ENCODE results near the gene B3GLCT. TPM values are rescaled to one million over a fixed set of nuclear protein-coding genes. Genes with fewer than 3 reads are reported as not detected.

B3GLCT gene
- total RNA-seq, 1 donor from 2014 or later: 3.0 TPM

GRCh38 chr13:31167490-31167889, 32.3 kb upstream of the B3GLCT start:
- intact Hi-C loops (cut with micrococcal nuclease): no loop called here
- peaks cover 10% of the 10 kb centered on the region for H3K27me3 Mint-ChIP-seq
- peaks cover 8% of the 10 kb centered on the region for H3K4me1 Mint-ChIP-seq
- H3K27ac Mint-ChIP-seq: no peak overlapping the region
- POLR2A ChIA-PET: no interaction called here
- CTCF ChIA-PET: no interaction called here
- ATAC-seq (ENCODE audit: low read depth) (no peak), DNase-seq (no peak)
- H3K9me3 Mint-ChIP-seq: no peaks in the 10 kb centered on the region
- no peaks in the 10 kb centered on the region for H3K36me3 Mint-ChIP-seq (ENCODE audit: low read depth)
- TF ChIP-seq CTCF (IDR thresholded peaks at IDR 0.05): no peak
- no peak overlapping the region for H3K4me3 Mint-ChIP-seq

GRCh38 chr13:31168166-31168565, 31.6 kb upstream of the B3GLCT start:
- Mint-ChIP-seq H3K27ac (peak overlapping the region; percentile 7), H3K4me3 (no peak overlapping the region), H3K27me3 (peaks cover 16% of the 10 kb centered on the region), H3K36me3 (ENCODE audit: low read depth) (no peaks in the 10 kb centered on the region), H3K4me1 (peaks cover under 1% of the 10 kb centered on the region), H3K9me3 (no peaks in the 10 kb centered on the region)
- POLR2A ChIA-PET: no interaction called here
- CTCF ChIA-PET: no interaction called here
- intact Hi-C loops (cut with micrococcal nuclease): no loop called here
- DNase-seq (no peak), ATAC-seq (ENCODE audit: low read depth) (no peak)
- no peak for TF ChIP-seq CTCF (IDR thresholded peaks at IDR 0.05)

GRCh38 chr13:31168736-31169135, 31.0 kb upstream of the B3GLCT start:
- H3K27ac Mint-ChIP-seq: no peak overlapping the region
- H3K27me3 Mint-ChIP-seq: peaks cover 18% of the 10 kb centered on the region
- ChIA-PET POLR2A (interaction anchor here (0.6 kb wide), 1 partner anchor 17 kb away, joined by 3 read pairs; no protein-coding TSS in a partner anchor), CTCF (no interaction called here)
- no peak overlapping the region for H3K4me3 Mint-ChIP-seq
- H3K9me3 Mint-ChIP-seq: no peaks in the 10 kb centered on the region
- intact Hi-C loops (cut with micrococcal nuclease): no loop called here
- H3K36me3 Mint-ChIP-seq (ENCODE audit: low read depth): no peaks in the 10 kb centered on the region
- TF ChIP-seq CTCF (IDR thresholded peaks at IDR 0.05): no peak
- ATAC-seq (ENCODE audit: low read depth): no peak
- no peaks in the 10 kb centered on the region for H3K4me1 Mint-ChIP-seq
- no peak for DNase-seq

GRCh38 chr13:31172001-31172400, 27.8 kb upstream of the B3GLCT start:
- Mint-ChIP-seq H3K27me3 (peaks cover 18% of the 10 kb centered on the region), H3K4me1 (no peaks in the 10 kb centered on the region), H3K9me3 (no peaks in the 10 kb centered on the region), H3K4me3 (no peak overlapping the region), H3K27ac (no peak overlapping the region), H3K36me3 (ENCODE audit: low read depth) (no peaks in the 10 kb centered on the region)
- TF ChIP-seq CTCF (IDR thresholded peaks at IDR 0.05): no peak
- DNase-seq: no peak
- CTCF ChIA-PET: no interaction called here
- ATAC-seq (ENCODE audit: low read depth): no peak
- POLR2A ChIA-PET: no interaction called here
- intact Hi-C loops (cut with micrococcal nuclease): no loop called here

GRCh38 chr13:31172535-31172934, 27.2 kb upstream of the B3GLCT start:
- no peak for ATAC-seq (ENCODE audit: low read depth)
- H3K27me3 Mint-ChIP-seq: peaks cover 18% of the 10 kb centered on the region
- intact Hi-C loops (cut with micrococcal nuclease): no loop called here
- no peak for TF ChIP-seq CTCF (IDR thresholded peaks at IDR 0.05)
- H3K36me3 Mint-ChIP-seq (ENCODE audit: low read depth): no peaks in the 10 kb centered on the region
- no peak for DNase-seq
- no peak overlapping the region for H3K4me3 Mint-ChIP-seq
- ChIA-PET POLR2A (no interaction called here), CTCF (no interaction called here)
- no peaks in the 10 kb centered on the region for H3K4me1 Mint-ChIP-seq
- H3K9me3 Mint-ChIP-seq: peaks cover 4% of the 10 kb centered on the region
- no peak overlapping the region for H3K27ac Mint-ChIP-seq

Data from activated B cell treated with CpG ODN at 0.5 μM for 24 hours (primary cell).